ENCODE results near the gene PRDM16.

Gene PRDM16

DNA sequence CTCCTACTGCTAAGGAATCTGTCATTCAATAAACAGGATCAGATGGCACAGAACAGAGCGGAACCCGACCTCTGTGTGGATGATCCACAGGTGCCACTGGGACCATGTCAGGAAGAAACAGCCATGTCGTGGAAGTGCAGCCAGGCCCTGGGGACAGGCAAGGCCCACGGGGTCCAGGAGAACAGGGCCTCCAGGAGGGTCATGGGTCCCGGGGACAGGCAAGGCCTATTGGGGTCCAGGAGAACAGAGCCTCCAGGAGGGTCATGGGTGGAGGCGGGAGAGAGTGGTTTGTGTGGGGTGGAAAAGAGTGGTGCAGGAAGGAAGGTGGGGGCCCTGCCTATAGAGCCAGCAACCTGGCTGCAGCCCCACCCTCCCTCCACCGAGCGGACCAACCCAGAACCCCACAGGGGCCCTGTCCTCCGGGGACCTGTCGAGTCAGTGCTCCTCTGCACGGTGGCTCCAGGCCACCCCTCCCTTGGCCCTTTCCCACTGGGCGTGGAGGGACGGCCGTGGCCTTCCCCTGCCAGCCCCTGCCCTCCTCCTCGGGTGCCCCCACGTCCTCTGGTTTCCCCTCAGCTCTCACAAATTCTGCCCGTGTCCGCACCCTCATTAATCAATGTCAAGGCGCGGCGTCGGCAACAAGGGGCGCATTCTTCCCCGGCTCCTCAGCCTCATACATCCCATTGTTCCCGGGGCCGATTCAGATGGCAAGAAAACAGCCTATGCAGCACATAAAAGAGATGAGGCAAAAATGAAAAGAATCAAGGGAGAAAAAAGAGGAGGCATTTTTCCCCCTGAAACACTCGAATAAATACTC, 146.4 kb downstream of the PRDM16 start:
- TF ChIP-seq, protein P1, sequence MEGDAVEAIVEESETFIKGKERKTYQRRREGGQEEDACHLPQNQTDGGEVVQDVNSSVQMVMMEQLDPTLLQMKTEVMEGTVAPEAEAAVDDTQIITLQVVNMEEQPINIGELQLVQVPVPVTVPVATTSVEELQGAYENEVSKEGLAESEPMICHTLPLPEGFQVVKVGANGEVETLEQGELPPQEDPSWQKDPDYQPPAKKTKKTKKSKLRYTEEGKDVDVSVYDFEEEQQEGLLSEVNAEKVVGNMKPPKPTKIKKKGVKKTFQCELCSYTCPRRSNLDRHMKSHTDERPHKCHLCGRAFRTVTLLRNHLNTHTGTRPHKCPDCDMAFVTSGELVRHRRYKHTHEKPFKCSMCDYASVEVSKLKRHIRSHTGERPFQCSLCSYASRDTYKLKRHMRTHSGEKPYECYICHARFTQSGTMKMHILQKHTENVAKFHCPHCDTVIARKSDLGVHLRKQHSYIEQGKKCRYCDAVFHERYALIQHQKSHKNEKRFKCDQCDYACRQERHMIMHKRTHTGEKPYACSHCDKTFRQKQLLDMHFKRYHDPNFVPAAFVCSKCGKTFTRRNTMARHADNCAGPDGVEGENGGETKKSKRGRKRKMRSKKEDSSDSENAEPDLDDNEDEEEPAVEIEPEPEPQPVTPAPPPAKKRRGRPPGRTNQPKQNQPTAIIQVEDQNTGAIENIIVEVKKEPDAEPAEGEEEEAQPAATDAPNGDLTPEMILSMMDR (IDR thresholded peaks at IDR 0.05; ENCODE audit: insufficient read depth, low read length, poor library complexity, severe bottlenecking) = no peak
- Histone ChIP-seq H3K4me3 (replicated peaks; ENCODE audit: low read depth, low read length) (no peak overlapping the region), H3K36me3 (ENCODE audit: control insufficient read depth, insufficient read depth, low read length) (no peaks in the 10 kb centered on the region), H3K27me3 (replicated peaks; ENCODE audit: control insufficient read depth, insufficient read depth, low read length) (no peaks in the 10 kb centered on the region)
- DNase-seq (ENCODE audit: extremely low read depth, insufficient read length) = no peak

DNA sequence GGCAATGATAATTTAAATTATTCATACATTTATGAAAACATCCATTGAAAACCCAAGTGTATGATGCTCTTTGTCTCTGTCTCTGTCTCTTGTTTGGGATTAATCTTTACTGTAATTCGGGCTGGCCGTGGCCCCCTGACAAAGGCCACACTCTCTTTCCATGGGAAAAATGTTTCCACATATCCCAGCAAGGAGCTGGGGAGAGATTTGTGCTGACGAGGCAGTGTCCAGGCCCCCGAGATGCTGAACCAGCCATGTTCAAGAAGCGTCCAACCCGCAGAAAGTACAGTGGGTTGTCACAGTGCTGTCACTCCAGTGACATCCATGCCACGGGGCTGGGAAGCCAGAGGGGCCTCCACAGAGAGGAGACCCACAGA, 147.0 kb downstream of the PRDM16 start:
- Histone ChIP-seq H3K4me3 (replicated peaks; ENCODE audit: low read depth, low read length) (no peak overlapping the region), H3K27me3 (replicated peaks; ENCODE audit: control insufficient read depth, insufficient read depth, low read length) (no peaks in the 10 kb centered on the region), H3K36me3 (ENCODE audit: control insufficient read depth, insufficient read depth, low read length) (no peaks in the 10 kb centered on the region)
- no peak for DNase-seq (ENCODE audit: extremely low read depth, insufficient read length)
- TF ChIP-seq, protein P1 (IDR thresholded peaks at IDR 0.05; ENCODE audit: insufficient read depth, low read length, poor library complexity, severe bottlenecking) = no peak

DNA sequence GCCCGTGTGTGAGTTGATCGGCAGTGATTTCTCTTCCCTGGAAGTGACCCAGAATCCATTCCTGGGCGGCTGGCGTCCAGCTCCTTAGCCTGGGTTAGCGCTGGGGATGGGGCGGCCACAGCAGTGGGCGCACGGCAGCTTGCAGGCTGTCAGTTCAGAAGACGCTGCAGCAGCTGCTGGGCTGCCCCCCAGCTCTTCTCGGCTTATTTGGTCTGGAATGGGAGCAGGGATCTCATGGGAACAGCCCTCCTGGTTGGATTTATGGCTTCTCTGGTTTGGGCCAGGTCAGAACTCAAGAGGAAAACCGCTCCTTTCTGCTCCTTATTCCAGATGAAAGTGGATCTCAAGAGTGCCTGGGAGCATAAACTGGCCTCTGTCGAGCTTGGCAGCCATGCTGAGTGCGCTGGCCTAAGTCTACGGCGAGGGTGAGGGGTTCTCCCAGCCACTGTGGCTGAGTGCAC, 148.2 kb downstream of the PRDM16 start:
- H3K36me3 ChIP-seq (ENCODE audit: control insufficient read depth, insufficient read depth, low read length) = no peaks in the 10 kb centered on the region
- H3K4me3 ChIP-seq (replicated peaks; ENCODE audit: low read depth, low read length) = no peak overlapping the region
- no peak for DNase-seq (ENCODE audit: extremely low read depth, insufficient read length)
- TF ChIP-seq, protein P1 (IDR thresholded peaks at IDR 0.05; ENCODE audit: insufficient read depth, low read length, poor library complexity, severe bottlenecking) = no peak
- no peaks in the 10 kb centered on the region for H3K27me3 ChIP-seq (replicated peaks; ENCODE audit: control insufficient read depth, insufficient read depth, low read length)

DNA sequence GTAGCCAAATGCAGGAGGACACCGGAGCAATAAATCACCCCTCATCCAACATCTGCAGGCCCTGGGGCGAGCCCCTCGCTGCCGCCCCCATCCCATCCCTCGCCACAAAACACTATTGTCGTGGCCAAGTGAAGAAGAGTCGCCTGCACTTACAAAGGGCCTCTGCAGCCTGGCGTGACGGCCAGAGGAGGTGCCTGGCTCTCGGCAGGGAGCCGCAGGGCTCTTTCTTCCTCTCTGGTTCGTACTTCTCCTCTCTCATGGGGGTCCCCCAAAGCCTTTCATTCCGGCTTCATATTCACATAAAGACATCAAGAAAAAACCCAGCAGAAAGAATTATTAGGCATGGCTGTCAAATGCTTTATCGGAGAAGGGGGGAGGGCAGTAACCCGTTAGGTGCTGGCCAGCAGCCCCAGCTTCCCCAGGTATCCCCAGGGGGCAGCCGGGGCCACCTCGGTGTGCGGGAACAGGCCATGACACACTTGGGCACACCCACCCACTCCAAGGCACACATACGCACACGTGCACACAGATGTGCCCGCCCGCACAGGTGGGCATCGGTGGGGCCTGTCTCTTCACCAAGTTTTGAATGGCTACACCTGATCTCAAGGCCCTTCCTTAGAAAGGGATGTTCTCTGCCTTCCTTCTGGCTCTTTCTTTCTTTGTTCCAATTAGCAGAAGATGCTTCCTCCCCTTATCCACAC, 149.1 kb downstream of the PRDM16 start:
- no peak overlapping the region for H3K4me3 ChIP-seq (replicated peaks; ENCODE audit: low read depth, low read length)
- TF ChIP-seq, protein P1 (IDR thresholded peaks at IDR 0.05; ENCODE audit: insufficient read depth, low read length, poor library complexity, severe bottlenecking) = no peak
- DNase-seq (ENCODE audit: extremely low read depth, insufficient read length) = no peak
- H3K36me3 ChIP-seq (ENCODE audit: control insufficient read depth, insufficient read depth, low read length) = no peaks in the 10 kb centered on the region
- no peaks in the 10 kb centered on the region for H3K27me3 ChIP-seq (replicated peaks; ENCODE audit: control insufficient read depth, insufficient read depth, low read length)

DNA sequence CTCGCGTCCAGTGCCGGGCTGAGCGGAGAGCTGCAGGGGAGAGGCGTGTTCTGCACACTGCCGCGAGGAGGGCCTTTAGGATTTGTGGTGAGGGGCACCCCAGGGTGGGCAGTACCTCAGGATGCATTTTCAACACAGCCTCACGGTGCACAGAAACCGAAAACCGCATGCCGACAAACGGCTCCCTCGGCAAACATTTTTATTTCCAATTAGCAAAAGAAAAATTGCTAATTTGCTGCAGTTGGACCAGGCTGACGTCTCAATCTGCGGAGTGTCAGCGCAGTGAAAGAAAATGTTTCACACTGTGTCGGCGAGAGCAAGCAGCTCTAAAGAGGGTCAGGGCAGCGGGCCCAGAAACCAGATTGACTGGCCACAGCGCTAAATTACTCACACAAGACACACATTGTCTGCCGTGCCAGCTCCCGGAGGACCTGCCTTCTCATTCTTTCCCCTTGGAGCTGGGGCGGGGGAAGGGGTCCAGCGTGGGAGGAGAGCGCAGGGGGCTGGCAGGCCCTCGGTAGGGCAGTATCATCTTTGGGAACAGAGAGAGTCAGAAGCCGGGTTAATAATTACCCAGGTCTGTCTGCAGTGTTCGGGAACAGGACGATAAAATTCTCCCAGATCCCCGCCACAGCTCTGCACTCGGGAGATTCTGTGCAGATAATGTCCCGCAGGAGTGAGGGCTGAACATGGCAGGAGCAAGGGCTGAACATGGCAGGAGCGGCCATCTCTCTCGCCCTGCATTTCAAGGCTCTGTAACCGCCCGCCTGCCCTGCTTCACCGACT, 150.2 kb downstream of the PRDM16 start:
- DNase-seq (ENCODE audit: extremely low read depth, insufficient read length) = no peak
- Histone ChIP-seq H3K4me3 (replicated peaks; ENCODE audit: low read depth, low read length) (no peak overlapping the region), H3K36me3 (ENCODE audit: control insufficient read depth, insufficient read depth, low read length) (no peaks in the 10 kb centered on the region), H3K27me3 (replicated peaks; ENCODE audit: control insufficient read depth, insufficient read depth, low read length) (no peaks in the 10 kb centered on the region; the same call in 1 of the 2 replicates)
- TF ChIP-seq, protein P1 (IDR thresholded peaks at IDR 0.05; ENCODE audit: insufficient read depth, low read length, poor library complexity, severe bottlenecking) = no peak

All from GM06990 (cell line).